ENCODE results near the gene GPSM1.
A peak's percentile ranks its signal among the peaks of the same experiment; 100 is the strongest.
"Not testable (repeated sequence)": the region's sequence is repeated elsewhere in the genome, so short reads cannot be mapped to it uniquely, and the experiment has no call there.

The GPSM1 gene

DNA sequence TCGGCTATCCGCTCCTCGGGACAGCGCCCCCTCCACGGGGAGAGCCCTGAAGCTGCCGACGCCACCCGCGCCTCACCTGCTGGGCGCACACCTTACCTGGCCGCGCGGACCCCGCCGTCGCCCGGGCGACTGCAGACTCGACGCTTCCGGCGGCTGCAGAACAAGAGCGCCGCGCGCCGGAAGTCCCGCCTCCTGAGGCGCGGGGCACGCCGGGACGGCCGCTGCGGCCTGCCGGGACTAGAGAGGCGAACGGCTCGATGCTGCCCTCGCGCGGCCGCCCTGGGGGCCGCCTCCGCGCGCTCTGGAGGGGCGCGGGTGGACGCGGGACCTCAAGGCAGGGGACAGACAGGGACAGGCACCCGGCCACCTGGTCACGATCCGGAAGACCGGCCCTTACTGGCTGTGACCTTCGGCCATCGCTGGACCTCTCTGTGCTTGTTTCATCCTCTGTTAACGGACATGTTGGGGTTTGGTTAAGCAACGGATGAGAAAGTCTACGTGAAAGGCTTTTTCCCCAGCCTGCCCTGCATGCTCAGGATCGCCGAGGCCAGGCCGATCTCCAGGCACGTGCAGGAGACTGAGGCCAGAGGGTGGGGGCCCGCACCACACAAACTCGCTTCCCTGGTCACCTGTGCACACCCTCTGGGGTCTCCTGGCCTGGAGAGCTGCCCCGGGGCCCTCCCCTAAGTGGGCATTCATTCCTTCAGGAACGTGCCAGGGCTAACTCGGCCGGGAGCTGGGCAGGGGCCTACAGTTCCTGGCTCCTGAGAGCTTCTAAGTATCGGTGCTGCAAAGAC lies 72.9 kb downstream of the GPSM1 start, which contains the start of gene SNAPC4:
TSS of gene SNAPC4 (minus strand) at position 133 of the 797 bp plus-strand sequence. CDS start 1,742 bp downstream, outside the sequence.
- peaks cover 45 to 76% of the 10 kb centered on the region in 2 donors for H3K36me3 Mint-ChIP-seq
- no peaks in the 10 kb centered on the region for H3K9me3 Mint-ChIP-seq
- H3K27me3 Mint-ChIP-seq = no peaks in the 10 kb centered on the region
- peak within 1 kb of the TSS; percentile 97 for H3K27ac Mint-ChIP-seq
- peak within 1 kb of the TSS; percentile 93 to 95 for H3K4me3 Mint-ChIP-seq
- ATAC-seq (replicated peaks) = peak; percentile 76 to 80
- H3K4me1 Mint-ChIP-seq = peaks cover 43 to 64% of the 10 kb centered on the region in 2 donors
- DNase-seq = peak; percentile 84

GRCh38 chr9:136401173-136401922 lies 74.0 kb downstream of the GPSM1 start:
- Mint-ChIP-seq H3K27me3 (no peaks in the 10 kb centered on the region), H3K4me1 (peaks cover 43 to 68% of the 10 kb centered on the region in 2 donors), H3K36me3 (peaks cover 44 to 70% of the 10 kb centered on the region in 2 donors), H3K27ac (peak overlapping the region; percentile 25), H3K4me3 (peak overlapping the region in 1 of 2 donors; percentile 46), H3K9me3 (no peaks in the 10 kb centered on the region)
- no peak for ATAC-seq (replicated peaks)
- DNase-seq = no peak

DNA sequence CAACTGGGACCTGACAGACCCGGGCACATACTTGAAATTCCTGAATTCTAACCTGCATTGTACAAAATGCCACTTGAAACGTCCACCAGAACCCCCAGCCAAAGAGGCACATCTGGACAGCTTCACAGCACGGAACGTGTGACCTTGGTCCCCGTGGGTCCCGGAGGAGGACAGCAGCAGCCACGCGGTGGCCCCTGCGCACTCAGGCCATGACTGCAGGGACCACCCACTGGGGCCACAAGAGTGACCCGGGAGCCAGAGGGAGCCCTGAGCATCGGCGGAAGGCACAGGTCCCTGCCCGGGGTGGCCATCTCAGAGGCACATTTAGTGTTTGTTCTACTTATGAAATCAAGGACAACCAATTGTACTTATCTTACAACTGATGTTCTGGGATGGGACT lies 74.7 kb downstream of the GPSM1 start:
- peak overlapping the region; percentile 89 for H3K27ac Mint-ChIP-seq
- H3K9me3 Mint-ChIP-seq = no peaks in the 10 kb centered on the region
- no peak for ATAC-seq (replicated peaks)
- H3K4me3 Mint-ChIP-seq = no peak overlapping the region
- H3K27me3 Mint-ChIP-seq = no peaks in the 10 kb centered on the region
- DNase-seq = no peak
- peaks cover 45 to 69% of the 10 kb centered on the region in 2 donors for H3K4me1 Mint-ChIP-seq
- peaks cover 44 to 67% of the 10 kb centered on the region in 2 donors for H3K36me3 Mint-ChIP-seq

DNA sequence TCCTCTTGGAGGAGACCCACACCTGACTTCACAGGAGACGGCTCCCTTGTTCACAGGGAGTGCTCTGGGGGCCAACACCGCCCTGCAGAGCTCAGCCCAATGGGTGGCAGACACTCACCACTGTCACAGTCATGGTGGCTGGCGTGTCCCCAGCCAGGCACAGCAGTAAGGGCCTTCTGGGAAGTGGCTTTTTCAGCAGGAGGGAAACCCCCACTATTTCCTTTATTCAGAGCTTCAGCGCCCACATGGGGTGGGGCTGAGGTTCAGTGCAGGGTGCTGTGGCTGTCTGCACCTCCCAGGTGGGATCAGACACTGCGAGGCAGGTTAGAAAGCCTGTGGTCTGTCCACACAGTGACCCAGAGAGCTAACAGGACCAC lies 76.2 kb downstream of the GPSM1 start:
- Mint-ChIP-seq H3K36me3 (peaks cover 50 to 71% of the 10 kb centered on the region in 2 donors), H3K9me3 (no peaks in the 10 kb centered on the region), H3K4me3 (peak overlapping the region; percentile 29 to 76), H3K27ac (peak overlapping the region; percentile 95), H3K27me3 (no peaks in the 10 kb centered on the region), H3K4me1 (peaks cover 50 to 74% of the 10 kb centered on the region in 2 donors)
- DNase-seq = peak; percentile 75
- ATAC-seq (replicated peaks) = peak; percentile 74 to 79

GRCh38 chr9:136403915-136404800 lies 76.8 kb downstream of the GPSM1 start:
- DNase-seq (peak; percentile 41), ATAC-seq (replicated peaks) (peak; percentile 40 to 43)
- H3K27me3 Mint-ChIP-seq = no peaks in the 10 kb centered on the region
- H3K36me3 Mint-ChIP-seq = peaks cover 54 to 70% of the 10 kb centered on the region in 2 donors
- H3K4me3 Mint-ChIP-seq = peak overlapping the region; percentile 75 to 76
- peaks cover 50 to 74% of the 10 kb centered on the region in 2 donors for H3K4me1 Mint-ChIP-seq
- H3K27ac Mint-ChIP-seq = peak overlapping the region; percentile 95
- H3K9me3 Mint-ChIP-seq = no peaks in the 10 kb centered on the region

DNA sequence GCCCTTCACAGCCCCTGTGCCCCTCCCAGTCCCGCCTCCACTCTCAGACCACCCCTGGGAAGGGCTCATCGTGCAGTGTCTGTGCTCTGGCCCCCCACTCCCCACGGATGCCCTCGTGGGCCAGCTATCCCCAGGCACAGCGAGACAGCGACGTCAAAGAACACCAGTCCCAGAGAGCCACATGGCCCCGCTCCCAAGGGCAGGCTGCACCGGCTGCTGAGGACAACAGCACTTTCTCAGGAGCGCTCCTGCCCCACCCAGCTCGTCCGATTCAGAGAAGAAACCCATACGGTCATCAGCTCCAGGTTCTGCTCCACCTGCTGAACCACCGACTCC lies 77.4 kb downstream of the GPSM1 start:
- Mint-ChIP-seq H3K36me3 (peaks cover 58 to 69% of the 10 kb centered on the region in 2 donors), H3K27me3 (no peaks in the 10 kb centered on the region), H3K4me3 (peak overlapping the region; percentile 75 to 76), H3K27ac (peak overlapping the region; percentile 95), H3K4me1 (peaks cover 50 to 77% of the 10 kb centered on the region in 2 donors), H3K9me3 (no peaks in the 10 kb centered on the region)
- DNase-seq (no peak), ATAC-seq (replicated peaks) (no peak)

DNA sequence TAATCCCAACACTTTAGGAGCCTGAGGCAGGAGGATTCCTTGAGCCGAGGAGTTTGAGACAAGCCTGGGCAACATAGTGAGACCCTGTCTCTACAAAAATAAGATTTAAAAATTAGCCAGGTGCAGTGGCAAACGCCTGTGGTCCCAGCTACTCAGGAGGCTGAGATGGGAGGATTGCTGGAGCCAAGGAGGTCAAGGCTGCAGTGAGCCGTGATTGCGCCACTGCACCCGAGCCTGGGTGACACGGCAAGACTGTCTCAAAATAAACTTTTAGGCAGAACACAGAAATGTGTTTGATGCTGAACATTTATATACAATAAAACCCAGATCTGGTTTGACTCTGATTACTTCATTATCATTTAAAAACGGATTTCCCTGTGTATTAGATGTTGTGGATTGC lies 78.1 kb downstream of the GPSM1 start:
- H3K27ac Mint-ChIP-seq = peak overlapping the region; percentile 47
- H3K36me3 Mint-ChIP-seq = peaks cover 60 to 71% of the 10 kb centered on the region in 2 donors
- DNase-seq = no peak
- H3K4me1 Mint-ChIP-seq = peaks cover 49 to 79% of the 10 kb centered on the region in 2 donors
- no peaks in the 10 kb centered on the region for H3K27me3 Mint-ChIP-seq
- no peak for ATAC-seq (replicated peaks)
- H3K9me3 Mint-ChIP-seq = no peaks in the 10 kb centered on the region
- H3K4me3 Mint-ChIP-seq = no peak overlapping the region

- H3K9me3 Mint-ChIP-seq; DNase-seq; H3K27ac Mint-ChIP-seq; H3K27me3 Mint-ChIP-seq; H3K4me3 Mint-ChIP-seq; ATAC-seq (replicated peaks): not testable (repeated sequence)
- peaks cover 62 to 68% of the 10 kb centered on the region in 2 donors for H3K36me3 Mint-ChIP-seq
- peaks cover 47 to 75% of the 10 kb centered on the region in 2 donors for H3K4me1 Mint-ChIP-seq
These were observed 78.6 kb downstream of the GPSM1 start for GRCh38 chr9:136405904-136406303.

GRCh38 chr9:136407061-136407460 lies 79.7 kb downstream of the GPSM1 start:
- H3K27ac Mint-ChIP-seq; ATAC-seq (replicated peaks); H3K9me3 Mint-ChIP-seq; H3K27me3 Mint-ChIP-seq; DNase-seq: not testable (repeated sequence)
- Mint-ChIP-seq H3K4me1 (peaks cover 46 to 78% of the 10 kb centered on the region in 2 donors), H3K36me3 (peaks cover 57 to 61% of the 10 kb centered on the region in 2 donors), H3K4me3 (peak overlapping the region in 1 of 2 donors; percentile 48)

GRCh38 chr9:136407911-136408310 lies 80.6 kb downstream of the GPSM1 start:
- Mint-ChIP-seq H3K9me3 (no peaks in the 10 kb centered on the region), H3K4me1 (peaks cover 45 to 72% of the 10 kb centered on the region in 2 donors), H3K4me3 (peak overlapping the region; percentile 6 to 19), H3K27ac (peak overlapping the region; percentile 65), H3K27me3 (no peaks in the 10 kb centered on the region), H3K36me3 (peaks cover 51 to 56% of the 10 kb centered on the region in 2 donors)
- DNase-seq (no peak), ATAC-seq (replicated peaks) (no peak)
